Occipital lobe (tissue), 2 donors: ENCODE results near the gene GHRL. TPM values are rescaled to one million over a fixed set of nuclear protein-coding genes. Genes with fewer than 3 reads are reported as not detected.

ENCODE experiments used
- DNase-seq: peaks from one replicate; lab custom pipeline; 2025; lab: John Stamatoyannopoulos, UW
- total RNA-seq: library from RNA; depleted of rRNA; stranded (reverse); fragments of >200 nt; gene quantifications from one replicate; pipeline ENCODE4 v1.2.3, GENCODE V29; 2014

GHRL gene
- not detected for total RNA-seq

- DNase-seq, result no peak
Measured at GRCh38 chr3:10292505-10293419, at the start of gene GHRL. TSS of gene GHRL (minus strand) at chr3:10292947. CDS start at chr3:10290180, 2,767 bp downstream.

- DNase-seq, result no peak
Measured at GRCh38 chr3:10341901-10342398, 49.2 kb upstream of the GHRL start.

- peak; percentile 27 for DNase-seq
Measured at GRCh38 chr3:10340476-10340875, 47.7 kb upstream of the GHRL start.

GRCh38 chr3:10340046-10340445 lies 47.3 kb upstream of the GHRL start:
- no peak for DNase-seq

- no peak for DNase-seq
Measured at GRCh38 chr3:10339376-10339955, 46.7 kb upstream of the GHRL start.

GRCh38 chr3:10338591-10339353 lies 46.0 kb upstream of the GHRL start:
- no peak for DNase-seq

- no peak for DNase-seq
Measured at GRCh38 chr3:10338164-10338470, 45.4 kb upstream of the GHRL start.

GRCh38 chr3:10337323-10338163 lies 44.8 kb upstream of the GHRL start:
- no peak for DNase-seq

GRCh38 chr3:10336761-10337160 lies 44.0 kb upstream of the GHRL start:
- no peak for DNase-seq

GRCh38 chr3:10335871-10336622 lies 43.3 kb upstream of the GHRL start:
- no peak for DNase-seq

- no peak for DNase-seq
Measured at GRCh38 chr3:10335190-10335738, 42.5 kb upstream of the GHRL start.

- DNase-seq, result peak; percentile 65
Measured at GRCh38 chr3:10334459-10334858, 41.7 kb upstream of the GHRL start.

- DNase-seq, result no peak
Measured at GRCh38 chr3:10334042-10334441, 41.3 kb upstream of the GHRL start.

GRCh38 chr3:10333349-10333650 lies 40.6 kb upstream of the GHRL start:
- DNase-seq, result no peak

- DNase-seq, result no peak
Measured at GRCh38 chr3:10332481-10333348, 40.0 kb upstream of the GHRL start.

- no peak for DNase-seq
Measured at GRCh38 chr3:10331320-10331719, 38.6 kb upstream of the GHRL start.

- DNase-seq, result no peak
Measured at GRCh38 chr3:10330319-10330718, 37.6 kb upstream of the GHRL start.

- no peak for DNase-seq
Measured at GRCh38 chr3:10329495-10330015, 36.8 kb upstream of the GHRL start.

- DNase-seq, result no peak
Measured at GRCh38 chr3:10328460-10329071, 35.8 kb upstream of the GHRL start.
